Cardiac muscle cell (in vitro differentiated cells and primary cell): ENCODE measurements around the gene IDH3A. TPM values are rescaled to one million over a fixed set of nuclear protein-coding genes. Genes with fewer than 3 reads are reported as not detected.
A peak's percentile ranks its signal among the peaks of the same experiment; 100 is the strongest.

ENCODE experiments used
- DNase-seq, 2 donors: peaks; one replicate each; pipeline versions ENCODE4 v3.0.0 to v3.0.0-alpha.2; 2010 to 2017; ENCODE audit warnings: low read depth in 1 of 2, low spot score in 1 of 2
- H3K27ac ChIP-seq: fragments of 200-600 bp; sonication (generic); 2 replicates; pipeline ENCODE4 v1.5.1; 2016
- H3K27me3 ChIP-seq: fragments of 200-600 bp; sonication (generic); 2 replicates; pipeline ENCODE4 v1.6.0; 2016; ENCODE audit warnings: control low read depth
- H3K36me3 ChIP-seq: fragments of 200-600 bp; sonication (generic); 2 replicates; pipeline ENCODE4 v1.5.1; 2016; ENCODE audit warnings: control low read depth
- H3K4me1 ChIP-seq: fragments of 200-600 bp; sonication (generic); 2 replicates; pipeline ENCODE4 v1.8.1; 2017; ENCODE audit warnings: low read depth, mild to moderate bottlenecking, mixed run types
- H3K4me3 ChIP-seq: fragments of 200-600 bp; sonication (generic); 2 replicates; pipeline ENCODE4 v1.5.1; 2016; ENCODE audit warnings: mild to moderate bottlenecking
- H3K9me3 ChIP-seq: fragments of 200-600 bp; sonication (generic); 2 replicates; pipeline ENCODE4 v1.5.1; 2017; ENCODE audit warnings: low read depth, mild to moderate bottlenecking, control low read depth
- CTCF ChIP-seq: IDR thresholded peaks from 2 replicates; pipeline ENCODE4 v1.5.1; 2012; ENCODE audit warnings: low read depth, mild to moderate bottlenecking, low read length
- polyA plus RNA-seq: library from polyadenylated mRNA; unstranded; fragments of >200 nt; fragmentation: Nextera tagmentation; extraction: Ambion mirVana; gene quantifications from 2 replicates; pipeline ENCODE4 v1.2.1, GENCODE V29; 2016
- total RNA-seq: library from RNA; depleted of rRNA; stranded (reverse); fragments of >200 nt; gene quantifications from 2 replicates; pipeline ENCODE4 v1.2.3, GENCODE V29; 2016

Gene IDH3A
- total and polyA plus RNA-seq, 2 experiments from 2014 or later = 63.1 to 113 TPM

DNA sequence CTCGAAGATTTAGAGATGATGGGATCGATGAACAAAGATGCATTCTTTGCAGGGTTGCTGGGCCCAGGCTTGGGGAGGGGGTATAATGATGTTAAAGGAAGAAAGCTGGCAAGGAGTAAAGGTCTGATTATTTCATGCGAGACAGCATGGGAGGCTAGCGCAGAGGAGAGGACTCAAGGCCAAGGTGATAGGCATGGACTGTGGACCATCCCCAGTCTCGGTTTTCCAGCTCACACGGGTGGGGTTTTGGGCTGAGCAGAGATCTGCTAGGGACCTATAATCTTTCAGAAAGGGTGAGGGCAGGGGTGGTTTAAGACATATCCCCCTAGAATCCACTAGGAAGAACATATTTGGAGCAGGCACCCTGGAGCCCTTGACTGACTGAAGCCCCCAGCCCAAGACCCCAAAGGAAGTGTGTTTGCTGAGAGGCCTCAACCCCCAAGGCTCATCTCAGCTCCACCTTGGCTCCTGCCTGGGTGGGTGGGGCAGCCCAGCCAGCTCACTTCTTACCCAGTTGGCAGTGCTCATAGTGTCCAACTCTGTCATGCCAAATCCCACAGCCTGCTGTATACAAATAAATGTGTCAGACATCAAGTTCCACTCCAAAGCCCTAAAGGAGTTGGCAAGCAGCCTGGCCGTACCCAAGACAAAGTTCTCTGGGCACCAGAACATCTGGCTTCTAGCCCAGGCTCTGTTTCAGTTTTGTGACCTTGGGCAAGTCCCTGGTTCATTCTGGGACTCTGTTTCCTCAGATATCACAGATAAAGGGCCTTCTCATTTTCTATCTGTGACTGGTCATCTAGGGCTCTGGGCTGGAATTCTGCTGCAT lies 67.3 kb downstream of the IDH3A start:
- Histone ChIP-seq H3K27me3 (no peaks in the 10 kb centered on the region), H3K9me3 (no peaks in the 10 kb centered on the region), H3K4me3 (no peak overlapping the region), H3K4me1 (no peaks in the 10 kb centered on the region), H3K36me3 (no peaks in the 10 kb centered on the region), H3K27ac (no peak overlapping the region)
- TF ChIP-seq CTCF = no peak
- DNase-seq = peak in 1 of 2 donors; percentile 18

GRCh38 chr15:78220713-78221112 lies 71.6 kb downstream of the IDH3A start:
- H3K9me3 ChIP-seq = no peaks in the 10 kb centered on the region
- H3K4me1 ChIP-seq = peaks cover 12% of the 10 kb centered on the region
- H3K36me3 ChIP-seq = no peaks in the 10 kb centered on the region
- no peaks in the 10 kb centered on the region for H3K27me3 ChIP-seq
- no peak for TF ChIP-seq CTCF
- no peak overlapping the region for H3K27ac ChIP-seq
- DNase-seq = no peak
- no peak overlapping the region for H3K4me3 ChIP-seq

Other genes starting within 250 kb of the IDH3A start
- gene TBC1D2B, start 71.7 kb upstream of the IDH3A start, total RNA-seq = 8.8 and 16.5 TPM in 2 replicates
- gene TBC1D2B, start 71.7 kb upstream of the IDH3A start, polyA plus RNA-seq = 6.5 and 11.9 TPM in 2 replicates
- gene SH2D7, start 56.8 kb upstream of the IDH3A start, total RNA-seq = not detected in 2 replicates
- gene SH2D7, start 56.8 kb upstream of the IDH3A start, polyA plus RNA-seq = 0.22 and 0.98 TPM in 2 replicates
- gene CIB2, start 17.9 kb upstream of the IDH3A start, total RNA-seq = 62.7 and 63.4 TPM in 2 replicates
- 59.9 and 72.6 TPM in 2 replicates for gene CIB2, start 17.9 kb upstream of the IDH3A start, polyA plus RNA-seq
- 0.24 and 1.6 TPM in 2 replicates for gene ACSBG1, start 85.2 kb downstream of the IDH3A start, total RNA-seq
- gene ACSBG1, start 85.2 kb downstream of the IDH3A start, polyA plus RNA-seq = 0.12 and 0.13 TPM in 2 replicates
- 1.4 and 3.2 TPM in 2 replicates for gene DNAJA4, start 115.2 kb downstream of the IDH3A start, total RNA-seq
- gene DNAJA4, start 115.2 kb downstream of the IDH3A start, polyA plus RNA-seq = 3.4 and 4.9 TPM in 2 replicates
- 61.5 and 71.9 TPM in 2 replicates for gene SKIC8, start 150.2 kb downstream of the IDH3A start, total RNA-seq
- 80.8 and 113 TPM in 2 replicates for gene SKIC8, start 150.2 kb downstream of the IDH3A start, polyA plus RNA-seq
- gene CRABP1, start 191.0 kb downstream of the IDH3A start, total RNA-seq = 12.8 and 28.2 TPM in 2 replicates
- gene CRABP1, start 191.0 kb downstream of the IDH3A start, polyA plus RNA-seq = 8.7 and 22.9 TPM in 2 replicates